Bone marrow (tissue), 2 donors: ENCODE measurements around the gene C6orf89.

Experiments used
- DNase-seq, 2 donors: peaks; one replicate each; lab custom pipeline; 2025; lab: John Stamatoyannopoulos, UW

Gene C6orf89

GRCh38 chr6:36969240-36969691 lies 83.5 kb downstream of the C6orf89 start:
- no peak for DNase-seq

GRCh38 chr6:36969988-36970891 lies 84.5 kb downstream of the C6orf89 start:
- DNase-seq = no peak

GRCh38 chr6:36970892-36971842 lies 85.4 kb downstream of the C6orf89 start:
- no peak for DNase-seq

- no peak for DNase-seq
Observed at GRCh38 chr6:36971921-36972673, 86.3 kb downstream of the C6orf89 start.

GRCh38 chr6:36973190-36973589 lies 87.4 kb downstream of the C6orf89 start:
- DNase-seq = no peak

GRCh38 chr6:36973647-36974046 lies 87.9 kb downstream of the C6orf89 start:
- no peak for DNase-seq

- no peak for DNase-seq
Observed at GRCh38 chr6:36975231-36976006, 89.7 kb downstream of the C6orf89 start.

GRCh38 chr6:36976007-36976264 lies 90.2 kb downstream of the C6orf89 start:
- no peak for DNase-seq

- no peak for DNase-seq
Observed at GRCh38 chr6:36976509-36976908, 90.8 kb downstream of the C6orf89 start.

GRCh38 chr6:36976931-36977330 lies 91.2 kb downstream of the C6orf89 start:
- no peak for DNase-seq

GRCh38 chr6:36977470-36977941 lies 91.8 kb downstream of the C6orf89 start:
- no peak for DNase-seq
